ENCODE measurements around the gene ZGRF1. TPM values are rescaled to one million over a fixed set of nuclear protein-coding genes. Genes with fewer than 3 reads are reported as not detected.

The ZGRF1 gene
- total RNA-seq, 1 donor from 2014 or later: 128 TPM

- H3K4me1 ChIP-seq: no peaks in the 10 kb centered on the region
- H3K4me3 Mint-ChIP-seq: no peak overlapping the region
- H3K36me3 ChIP-seq: peaks cover 3% of the 10 kb centered on the region
- no peaks in the 10 kb centered on the region for H3K4me1 Mint-ChIP-seq
- H3K27ac ChIP-seq: no peak overlapping the region
- H3K4me2 ChIP-seq: no peak overlapping the region
- H4K20me1 ChIP-seq (ENCODE audit: low read depth): no peaks in the 10 kb centered on the region
- H3K27me3 ChIP-seq: no peaks in the 10 kb centered on the region
- H3K9me3 ChIP-seq (ENCODE audit: low read depth): no peaks in the 10 kb centered on the region
- no peaks in the 10 kb centered on the region for H3F3A ChIP-seq (ENCODE audit: low read depth)
- no peak for DNase-seq (ENCODE audit: low spot score)
- no peak overlapping the region for H3K27ac Mint-ChIP-seq
- H2AFZ ChIP-seq (replicated peaks): no peak overlapping the region
- peaks cover 5% of the 10 kb centered on the region for H3K36me3 Mint-ChIP-seq
- no peak overlapping the region for H3K4me3 ChIP-seq
- peaks cover 2% of the 10 kb centered on the region for H3K27me3 Mint-ChIP-seq (ENCODE audit: insufficient read depth, low read depth)
- no peak overlapping the region for H3K9ac ChIP-seq
- no peaks in the 10 kb centered on the region for H3K79me2 ChIP-seq (ENCODE audit: low read depth)
- no peaks in the 10 kb centered on the region for H3K9me3 Mint-ChIP-seq
- TF ChIP-seq EZH2phosphoT487 (IDR thresholded peaks at IDR 0.05): no peak
- TF ChIP-seq EZH2 (IDR thresholded peaks at IDR 0.05): no peak
- TF ChIP-seq, protein P1, sequence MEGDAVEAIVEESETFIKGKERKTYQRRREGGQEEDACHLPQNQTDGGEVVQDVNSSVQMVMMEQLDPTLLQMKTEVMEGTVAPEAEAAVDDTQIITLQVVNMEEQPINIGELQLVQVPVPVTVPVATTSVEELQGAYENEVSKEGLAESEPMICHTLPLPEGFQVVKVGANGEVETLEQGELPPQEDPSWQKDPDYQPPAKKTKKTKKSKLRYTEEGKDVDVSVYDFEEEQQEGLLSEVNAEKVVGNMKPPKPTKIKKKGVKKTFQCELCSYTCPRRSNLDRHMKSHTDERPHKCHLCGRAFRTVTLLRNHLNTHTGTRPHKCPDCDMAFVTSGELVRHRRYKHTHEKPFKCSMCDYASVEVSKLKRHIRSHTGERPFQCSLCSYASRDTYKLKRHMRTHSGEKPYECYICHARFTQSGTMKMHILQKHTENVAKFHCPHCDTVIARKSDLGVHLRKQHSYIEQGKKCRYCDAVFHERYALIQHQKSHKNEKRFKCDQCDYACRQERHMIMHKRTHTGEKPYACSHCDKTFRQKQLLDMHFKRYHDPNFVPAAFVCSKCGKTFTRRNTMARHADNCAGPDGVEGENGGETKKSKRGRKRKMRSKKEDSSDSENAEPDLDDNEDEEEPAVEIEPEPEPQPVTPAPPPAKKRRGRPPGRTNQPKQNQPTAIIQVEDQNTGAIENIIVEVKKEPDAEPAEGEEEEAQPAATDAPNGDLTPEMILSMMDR (IDR thresholded peaks at IDR 0.05): no peak
Observed at GRCh38 chr4:112594993-112595392, 41.7 kb downstream of the ZGRF1 start.

GRCh38 chr4:112593438-112594133 is 43.1 kb downstream of the ZGRF1 start:
- Histone ChIP-seq H3K4me3 (no peak overlapping the region), H3K27me3 (no peaks in the 10 kb centered on the region), H3K4me1 (no peaks in the 10 kb centered on the region), H4K20me1 (ENCODE audit: low read depth) (no peaks in the 10 kb centered on the region), H3K36me3 (no peaks in the 10 kb centered on the region), H3K9ac (no peak overlapping the region), H3K4me2 (no peak overlapping the region), H2AFZ (replicated peaks) (no peak overlapping the region), H3K79me2 (ENCODE audit: low read depth) (no peaks in the 10 kb centered on the region), H3F3A (ENCODE audit: low read depth) (peaks cover 5% of the 10 kb centered on the region), H3K27ac (no peak overlapping the region), H3K9me3 (ENCODE audit: low read depth) (no peaks in the 10 kb centered on the region)
- Mint-ChIP-seq H3K36me3 (peaks cover 9% of the 10 kb centered on the region), H3K27me3 (ENCODE audit: insufficient read depth, low read depth) (peaks cover 2% of the 10 kb centered on the region), H3K27ac (no peak overlapping the region), H3K4me1 (no peaks in the 10 kb centered on the region), H3K4me3 (no peak overlapping the region), H3K9me3 (no peaks in the 10 kb centered on the region)
- no peak for DNase-seq (ENCODE audit: low spot score)
- TF ChIP-seq EZH2 (IDR thresholded peaks at IDR 0.05) (no peak), EZH2phosphoT487 (IDR thresholded peaks at IDR 0.05) (no peak)
- TF ChIP-seq, protein P1 (IDR thresholded peaks at IDR 0.05): no peak

DNA sequence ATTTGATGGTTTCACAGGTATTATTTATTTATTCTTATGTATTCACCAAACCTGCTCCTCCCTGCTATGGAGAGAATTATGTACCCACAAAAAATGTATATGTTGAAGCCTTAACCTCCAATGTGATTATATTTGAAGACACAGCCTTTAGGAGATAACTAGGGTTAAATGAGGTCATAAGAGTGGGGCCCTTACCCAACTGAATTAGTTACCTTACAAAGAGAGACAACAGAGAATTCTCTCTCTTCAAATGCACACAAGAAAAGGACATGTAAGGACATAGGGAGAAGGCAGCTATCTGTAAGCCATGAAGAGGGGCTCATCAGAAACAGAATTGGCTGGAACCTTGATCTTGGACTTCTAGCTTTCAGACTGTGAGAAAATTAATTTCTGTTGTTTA is 44.0 kb downstream of the ZGRF1 start:
- Histone ChIP-seq H3K4me2 (no peak overlapping the region), H3K27ac (no peak overlapping the region), H3K9me3 (ENCODE audit: low read depth) (no peaks in the 10 kb centered on the region), H3K79me2 (ENCODE audit: low read depth) (no peaks in the 10 kb centered on the region), H2AFZ (replicated peaks) (no peak overlapping the region), H3F3A (ENCODE audit: low read depth) (peaks cover 5% of the 10 kb centered on the region), H3K36me3 (no peaks in the 10 kb centered on the region), H3K4me1 (no peaks in the 10 kb centered on the region), H4K20me1 (ENCODE audit: low read depth) (no peaks in the 10 kb centered on the region), H3K9ac (no peak overlapping the region), H3K27me3 (no peaks in the 10 kb centered on the region), H3K4me3 (no peak overlapping the region)
- peaks cover 2% of the 10 kb centered on the region for H3K27me3 Mint-ChIP-seq (ENCODE audit: insufficient read depth, low read depth)
- TF ChIP-seq, protein P1 (IDR thresholded peaks at IDR 0.05): no peak
- TF ChIP-seq EZH2 (IDR thresholded peaks at IDR 0.05) (no peak), EZH2phosphoT487 (IDR thresholded peaks at IDR 0.05) (no peak)
- H3K36me3 Mint-ChIP-seq: peaks cover 9% of the 10 kb centered on the region
- no peak overlapping the region for H3K27ac Mint-ChIP-seq
- no peaks in the 10 kb centered on the region for H3K9me3 Mint-ChIP-seq
- H3K4me1 Mint-ChIP-seq: no peaks in the 10 kb centered on the region
- H3K4me3 Mint-ChIP-seq: no peak overlapping the region
- DNase-seq (ENCODE audit: low spot score): no peak
